OCI-LY1 (cell line): ENCODE results near the gene XRN1.

Experiments
- CTCF ChIP-seq: fragments of 200-600 bp; sonication (generic), shearing (Covaris generic); IDR thresholded peaks from 2 replicates; pipeline ENCODE4 v1.5.1; 2017; ENCODE audit warnings: mild to moderate bottlenecking, antibody characterized with exemption, low read length, moderate library complexity, mixed read lengths
- EZH2 ChIP-seq: fragments of 200-600 bp; sonication (generic), shearing (Covaris generic); IDR thresholded peaks from 2 replicates; pipeline ENCODE4 v1.8.0; 2017; ENCODE audit warnings: borderline replicate concordance, mixed run types, mild to moderate bottlenecking, antibody characterized with exemption, low read length, moderate library complexity, mixed read lengths

DNA sequence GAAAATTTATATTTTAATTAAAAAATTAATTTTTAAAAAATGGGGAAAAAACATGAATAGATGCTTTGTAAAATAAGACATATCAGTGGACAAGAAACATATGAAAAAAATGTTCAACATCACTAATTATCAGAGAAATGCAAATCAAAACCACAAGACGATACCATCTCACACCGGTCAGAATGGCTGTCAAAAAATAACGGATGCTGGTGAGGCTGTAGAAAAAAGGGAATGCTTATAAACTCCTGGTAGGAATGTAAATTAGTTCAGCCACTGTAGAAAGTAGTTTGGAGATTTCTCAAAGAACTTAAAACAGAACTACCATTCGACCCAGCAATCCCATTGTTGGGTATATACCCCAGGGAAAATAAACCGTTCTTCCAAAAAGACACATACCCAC, 93.8 kb downstream of the XRN1 start:
- TF ChIP-seq CTCF (no peak), EZH2 (no peak)
